ENCODE measurements around the gene WDR44. TPM values are rescaled to one million over a fixed set of nuclear protein-coding genes. Genes with fewer than 3 reads are reported as not detected.
"Not testable (repeated sequence)": the region's sequence is repeated elsewhere in the genome, so short reads cannot be mapped to it uniquely, and the experiment has no call there.

Gene WDR44
- total and polyA plus RNA-seq, 2 of the 4 experiments (the other 2 are of a cell fraction), result 10.0 to 11.8 TPM

DNA sequence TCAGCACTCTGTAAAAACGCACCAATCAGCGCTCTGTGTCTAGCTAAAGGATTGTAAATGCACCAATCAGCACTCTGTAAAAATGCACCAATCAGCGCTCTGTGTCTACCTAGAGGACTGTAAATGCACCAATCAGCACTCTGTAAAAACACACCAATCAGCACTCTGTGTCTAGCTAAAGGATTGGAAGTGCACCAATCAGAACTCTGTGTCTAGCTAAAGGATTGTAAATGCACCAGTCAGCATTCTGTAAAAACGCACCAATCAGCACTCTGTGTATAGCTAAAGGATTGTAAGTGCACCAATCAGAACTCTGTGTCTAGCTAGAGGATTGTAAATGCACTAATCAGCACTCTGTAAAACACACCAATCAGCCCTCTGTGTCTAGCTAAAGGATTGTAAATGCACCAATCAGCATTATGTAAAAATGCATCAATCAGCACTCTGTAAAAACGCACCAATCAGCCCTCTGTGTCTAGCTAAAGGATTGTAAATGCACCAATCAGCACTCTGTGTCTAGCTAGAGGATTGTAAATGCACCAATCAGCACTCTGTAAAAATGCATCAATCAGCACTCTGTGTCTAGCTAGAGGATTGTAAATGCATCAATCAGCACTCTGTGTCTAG lies 124.9 kb downstream of the WDR44 start:
- H3K36me3 ChIP-seq (ENCODE audit: control insufficient read depth, insufficient read depth, low read length); H3K27ac ChIP-seq (ENCODE audit: insufficient read depth, low read length); H3K9me1 ChIP-seq (ENCODE audit: insufficient read depth, low read length); CTCF ChIA-PET; H4K5ac ChIP-seq (ENCODE audit: low read depth, low read length); H3K27me3 ChIP-seq (ENCODE audit: control insufficient read depth, insufficient read depth, low read length); H2BK120ac ChIP-seq (ENCODE audit: low read depth, low read length); BruUV-seq (replicated peaks); H2AK9ac ChIP-seq (replicated peaks; ENCODE audit: low read depth, low read length, poor library complexity); H3K18ac ChIP-seq (ENCODE audit: low read depth, low read length); DNase-seq; intact Hi-C loops (cut with micrococcal nuclease); H4K91ac ChIP-seq (ENCODE audit: insufficient read depth, low read depth, low read length); H4K8ac ChIP-seq (ENCODE audit: low read depth in 2 of 2, low read length in 2 of 2); dilution Hi-C loops (cut with HindIII; ENCODE audit: low sequenced_read_pairs, unreplicated experiment); H2AFZ ChIP-seq (replicated peaks; ENCODE audit: low read length, poor library complexity); H3K56ac ChIP-seq (ENCODE audit: extremely low read depth, insufficient read depth, low read length); H2AK5ac ChIP-seq (ENCODE audit: low read depth, low read length); H3K4me2 ChIP-seq (ENCODE audit: low read depth, low read length); H4K20me1 ChIP-seq (ENCODE audit: insufficient read depth, low read length); H3K4me1 ChIP-seq (ENCODE audit: control insufficient read depth, insufficient read depth, low read length); H2BK15ac ChIP-seq (ENCODE audit: low read depth, low read length); H3K79me1 ChIP-seq (ENCODE audit: low read depth in 1 of 2, low read length in 2 of 2); H2BK20ac ChIP-seq (ENCODE audit: low read depth, low read length); H3K4me3 ChIP-seq (ENCODE audit: insufficient read depth, low read depth, low read length); H3K9me3 ChIP-seq (ENCODE audit: control insufficient read depth, insufficient read depth, low read length); POLR2A ChIA-PET (ENCODE audit: unreplicated experiment); ATAC-seq (ENCODE audit: low read depth); H3K14ac ChIP-seq (replicated peaks; ENCODE audit: low read depth, low read length); H3K9ac ChIP-seq (ENCODE audit: low read depth, low read length); H3K23ac ChIP-seq (ENCODE audit: low read depth, low read length); H2BK5ac ChIP-seq (ENCODE audit: low read depth, low read length, poor library complexity, severe bottlenecking); H3K4ac ChIP-seq (ENCODE audit: low read depth, low read length): not testable (repeated sequence)
- TF ChIP-seq MAFK (IDR thresholded peaks at IDR 0.05; ENCODE audit: low read depth, low read length), result peak; percentile 16
- no CpG with 5 or more reads among the region's 5 CpGs for WGBS, 2 experiments (ENCODE audit: extremely low coverage in 2 of 2, insufficient read length in 1 of 2)
- in situ Hi-C loops (cut with MboI; ENCODE audit: low sequenced_read_pairs), result loop anchor here (25.0 kb wide), 1 partner anchor 341 kb away; the partner anchor contains the start of gene ZCCHC12

All from IMR-90 (cell line).